ENCODE data around the gene GPC5.

GPC5 gene

DNA sequence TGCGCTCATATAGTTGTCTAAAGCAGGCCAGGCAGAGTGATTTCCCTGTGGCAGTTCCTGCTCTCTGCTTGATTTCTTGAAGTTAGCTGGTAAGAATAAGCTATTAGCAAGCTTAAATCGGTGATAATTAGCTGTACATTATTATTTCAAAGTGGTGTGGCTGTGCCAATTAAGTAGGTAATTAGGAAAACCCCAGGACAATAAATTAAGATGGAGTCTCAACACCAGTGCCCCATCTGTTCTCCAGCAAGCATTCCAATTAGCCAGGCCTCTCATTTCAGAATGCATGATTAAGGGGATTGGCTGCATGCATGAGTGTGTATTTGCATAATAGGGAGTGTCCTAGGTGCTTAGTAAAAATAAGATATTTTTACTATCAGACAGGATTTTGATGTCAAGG is 342.3 kb downstream of the GPC5 start:
- Histone ChIP-seq H3K9me2 (ENCODE audit: low read depth, low read length) (no peaks in the 10 kb centered on the region), H3K4me1 (ENCODE audit: insufficient read depth, low read length, severe bottlenecking) (no peaks in the 10 kb centered on the region), H3K27me3 (ENCODE audit: insufficient read depth, low read length) (no peaks in the 10 kb centered on the region), H3K27ac (ENCODE audit: low read depth, low read length, poor library complexity, severe bottlenecking) (no peak overlapping the region), H4K20me1 (ENCODE audit: insufficient read depth, low read length) (no peaks in the 10 kb centered on the region), H3K4me3 (ENCODE audit: low read depth, low read length, poor library complexity, severe bottlenecking) (no peak overlapping the region), H3K9ac (ENCODE audit: low read length) (no peak overlapping the region), H3F3A (ENCODE audit: insufficient read depth, low read length) (no peaks in the 10 kb centered on the region), H3K4me2 (ENCODE audit: low read length) (no peak overlapping the region), H2AFZ (ENCODE audit: low read length) (no peak overlapping the region), H3K36me3 (ENCODE audit: insufficient read depth, low read length) (no peaks in the 10 kb centered on the region), H3K9me3 (ENCODE audit: low read length) (no peaks in the 10 kb centered on the region), H3K79me2 (ENCODE audit: insufficient read depth, low read length) (no peaks in the 10 kb centered on the region)
- no peak for TF ChIP-seq EZH2 (IDR thresholded peaks at IDR 0.05; ENCODE audit: borderline replicate concordance, low read length)
- TF ChIP-seq, protein P1, sequence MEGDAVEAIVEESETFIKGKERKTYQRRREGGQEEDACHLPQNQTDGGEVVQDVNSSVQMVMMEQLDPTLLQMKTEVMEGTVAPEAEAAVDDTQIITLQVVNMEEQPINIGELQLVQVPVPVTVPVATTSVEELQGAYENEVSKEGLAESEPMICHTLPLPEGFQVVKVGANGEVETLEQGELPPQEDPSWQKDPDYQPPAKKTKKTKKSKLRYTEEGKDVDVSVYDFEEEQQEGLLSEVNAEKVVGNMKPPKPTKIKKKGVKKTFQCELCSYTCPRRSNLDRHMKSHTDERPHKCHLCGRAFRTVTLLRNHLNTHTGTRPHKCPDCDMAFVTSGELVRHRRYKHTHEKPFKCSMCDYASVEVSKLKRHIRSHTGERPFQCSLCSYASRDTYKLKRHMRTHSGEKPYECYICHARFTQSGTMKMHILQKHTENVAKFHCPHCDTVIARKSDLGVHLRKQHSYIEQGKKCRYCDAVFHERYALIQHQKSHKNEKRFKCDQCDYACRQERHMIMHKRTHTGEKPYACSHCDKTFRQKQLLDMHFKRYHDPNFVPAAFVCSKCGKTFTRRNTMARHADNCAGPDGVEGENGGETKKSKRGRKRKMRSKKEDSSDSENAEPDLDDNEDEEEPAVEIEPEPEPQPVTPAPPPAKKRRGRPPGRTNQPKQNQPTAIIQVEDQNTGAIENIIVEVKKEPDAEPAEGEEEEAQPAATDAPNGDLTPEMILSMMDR (IDR thresholded peaks at IDR 0.05; ENCODE audit: low read length) = no peak

GRCh38 chr13:91741925-91742324 is 343.5 kb downstream of the GPC5 start:
- no peak overlapping the region for H2AFZ ChIP-seq (ENCODE audit: low read length)
- no peak overlapping the region for H3K9ac ChIP-seq (ENCODE audit: low read length)

GRCh38 chr13:91744284-91744683 is 345.9 kb downstream of the GPC5 start:
- H3K4me2 ChIP-seq (ENCODE audit: low read length) = no peak overlapping the region
- TF ChIP-seq, protein P1 (IDR thresholded peaks at IDR 0.05; ENCODE audit: low read length) = no peak
- no peak for TF ChIP-seq EZH2 (IDR thresholded peaks at IDR 0.05; ENCODE audit: borderline replicate concordance, low read length)
- H3F3A ChIP-seq (ENCODE audit: insufficient read depth, low read length) = no peaks in the 10 kb centered on the region
- no peaks in the 10 kb centered on the region for H3K27me3 ChIP-seq (ENCODE audit: insufficient read depth, low read length)
- no peak overlapping the region for H2AFZ ChIP-seq (ENCODE audit: low read length)
- no peak overlapping the region for H3K9ac ChIP-seq (ENCODE audit: low read length)
- H3K27ac ChIP-seq (ENCODE audit: low read depth, low read length, poor library complexity, severe bottlenecking) = no peak overlapping the region
- H4K20me1 ChIP-seq (ENCODE audit: insufficient read depth, low read length) = no peaks in the 10 kb centered on the region
- no peaks in the 10 kb centered on the region for H3K79me2 ChIP-seq (ENCODE audit: insufficient read depth, low read length)
- H3K9me2 ChIP-seq (ENCODE audit: low read depth, low read length) = no peaks in the 10 kb centered on the region
- no peaks in the 10 kb centered on the region for H3K36me3 ChIP-seq (ENCODE audit: insufficient read depth, low read length)
- no peak overlapping the region for H3K4me3 ChIP-seq (ENCODE audit: low read depth, low read length, poor library complexity, severe bottlenecking)
- no peaks in the 10 kb centered on the region for H3K9me3 ChIP-seq (ENCODE audit: low read length)
- H3K4me1 ChIP-seq (ENCODE audit: insufficient read depth, low read length, severe bottlenecking) = no peaks in the 10 kb centered on the region

More at GRCh38 chr13:91741925-91742324, 343.5 kb downstream of the GPC5 start:
- H3K79me2 ChIP-seq (ENCODE audit: insufficient read depth, low read length) = no peaks in the 10 kb centered on the region
- H3K9me3 ChIP-seq (ENCODE audit: low read length) = no peaks in the 10 kb centered on the region
- H4K20me1 ChIP-seq (ENCODE audit: insufficient read depth, low read length) = no peaks in the 10 kb centered on the region
- no peaks in the 10 kb centered on the region for H3F3A ChIP-seq (ENCODE audit: insufficient read depth, low read length)
- H3K27ac ChIP-seq (ENCODE audit: low read depth, low read length, poor library complexity, severe bottlenecking) = no peak overlapping the region
- H3K27me3 ChIP-seq (ENCODE audit: insufficient read depth, low read length) = no peaks in the 10 kb centered on the region
- H3K4me3 ChIP-seq (ENCODE audit: low read depth, low read length, poor library complexity, severe bottlenecking) = no peak overlapping the region
- no peaks in the 10 kb centered on the region for H3K9me2 ChIP-seq (ENCODE audit: low read depth, low read length)
- H3K4me2 ChIP-seq (ENCODE audit: low read length) = no peak overlapping the region
- H3K4me1 ChIP-seq (ENCODE audit: insufficient read depth, low read length, severe bottlenecking) = no peaks in the 10 kb centered on the region
- TF ChIP-seq, protein P1 (IDR thresholded peaks at IDR 0.05; ENCODE audit: low read length) = no peak
- H3K36me3 ChIP-seq (ENCODE audit: insufficient read depth, low read length) = no peaks in the 10 kb centered on the region

All from OCI-LY1 (cell line).